Fibroblast of pulmonary artery (primary cell): Measurements from ENCODE around the gene MUC5AC.

Experiments used
- DNase-seq: peaks from one replicate; pipeline ENCODE4 v3.0.0-alpha.2; 2010; ENCODE audit warnings: low read depth
- H3K4me3 ChIP-seq: replicated peaks from 2 replicates; pipeline ENCODE4 v1.5.1; 2011; ENCODE audit warnings: low read depth, mild to moderate bottlenecking, control low read depth, low read length, moderate library complexity
- CTCF ChIP-seq: IDR thresholded peaks from 2 replicates; pipeline ENCODE4 v1.5.1; 2011; ENCODE audit warnings: mild to moderate bottlenecking, control low read depth, low read length, inconsistent platforms; ENCODE audit errors: missing control alignments

Gene MUC5AC

GRCh38 chr11:1228101-1228821, 70.5 kb downstream of the MUC5AC start:
- DNase-seq: no peak
- TF ChIP-seq CTCF: no peak
- no peak overlapping the region for H3K4me3 ChIP-seq

GRCh38 chr11:1228921-1229451, 71.2 kb downstream of the MUC5AC start:
- TF ChIP-seq CTCF: no peak
- no peak for DNase-seq
- H3K4me3 ChIP-seq: no peak overlapping the region

- no peak overlapping the region for H3K4me3 ChIP-seq
- no peak for TF ChIP-seq CTCF
- DNase-seq: no peak
Measured at GRCh38 chr11:1229471-1230120, 71.8 kb downstream of the MUC5AC start.

GRCh38 chr11:1230121-1230455, 72.3 kb downstream of the MUC5AC start:
- no peak overlapping the region for H3K4me3 ChIP-seq
- no peak for DNase-seq
- no peak for TF ChIP-seq CTCF

- no peak for TF ChIP-seq CTCF
- H3K4me3 ChIP-seq: no peak overlapping the region
- DNase-seq: no peak
Measured at GRCh38 chr11:1230456-1231395, 73.0 kb downstream of the MUC5AC start.

GRCh38 chr11:1231396-1232020, 73.8 kb downstream of the MUC5AC start:
- TF ChIP-seq CTCF: no peak
- no peak for DNase-seq
- no peak overlapping the region for H3K4me3 ChIP-seq
